GM12865 (cell line): ENCODE measurements around the gene FMO1.

ENCODE experiments used
- DNase-seq: peaks from one replicate; pipeline ENCODE4 v3.0.0; 2010; ENCODE audit warnings: low read depth
- H3K4me3 ChIP-seq: 2 replicates; pipeline ENCODE4 v1.5.1; 2011; ENCODE audit warnings: mild to moderate bottlenecking, low read depth, low read length, control low read depth
- TF ChIP-seq, protein P1 (sequence below): IDR thresholded peaks from 2 replicates; pipeline ENCODE4 v1.5.1; 2011; ENCODE audit warnings: low read length, control low read depth, low read depth, inconsistent platforms; ENCODE audit not compliant: insufficient read depth; ENCODE audit errors: missing control alignments

Gene FMO1

DNA sequence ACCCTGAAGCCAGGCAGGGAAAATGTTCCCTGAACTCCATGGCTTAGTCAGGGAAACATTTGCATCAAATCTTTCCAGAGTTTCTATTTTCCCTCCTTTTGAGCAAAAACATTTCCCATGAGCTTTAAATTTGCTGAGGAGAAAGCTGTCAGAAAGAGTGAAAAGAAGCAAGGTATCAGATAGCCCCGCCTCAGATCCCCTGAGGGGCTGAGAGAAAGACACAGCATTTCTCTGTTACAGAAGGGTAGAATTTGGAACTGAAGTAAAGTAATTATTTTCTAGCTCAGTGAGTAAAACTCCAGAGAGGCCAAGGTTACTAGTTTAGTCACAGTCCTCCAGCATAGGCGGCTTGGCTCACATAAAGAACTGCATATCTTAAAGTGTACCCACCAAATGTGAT lies 10.6 kb downstream of the FMO1 start:
- DNase-seq, result no peak
- TF ChIP-seq, protein P1, sequence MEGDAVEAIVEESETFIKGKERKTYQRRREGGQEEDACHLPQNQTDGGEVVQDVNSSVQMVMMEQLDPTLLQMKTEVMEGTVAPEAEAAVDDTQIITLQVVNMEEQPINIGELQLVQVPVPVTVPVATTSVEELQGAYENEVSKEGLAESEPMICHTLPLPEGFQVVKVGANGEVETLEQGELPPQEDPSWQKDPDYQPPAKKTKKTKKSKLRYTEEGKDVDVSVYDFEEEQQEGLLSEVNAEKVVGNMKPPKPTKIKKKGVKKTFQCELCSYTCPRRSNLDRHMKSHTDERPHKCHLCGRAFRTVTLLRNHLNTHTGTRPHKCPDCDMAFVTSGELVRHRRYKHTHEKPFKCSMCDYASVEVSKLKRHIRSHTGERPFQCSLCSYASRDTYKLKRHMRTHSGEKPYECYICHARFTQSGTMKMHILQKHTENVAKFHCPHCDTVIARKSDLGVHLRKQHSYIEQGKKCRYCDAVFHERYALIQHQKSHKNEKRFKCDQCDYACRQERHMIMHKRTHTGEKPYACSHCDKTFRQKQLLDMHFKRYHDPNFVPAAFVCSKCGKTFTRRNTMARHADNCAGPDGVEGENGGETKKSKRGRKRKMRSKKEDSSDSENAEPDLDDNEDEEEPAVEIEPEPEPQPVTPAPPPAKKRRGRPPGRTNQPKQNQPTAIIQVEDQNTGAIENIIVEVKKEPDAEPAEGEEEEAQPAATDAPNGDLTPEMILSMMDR, result no peak
- H3K4me3 ChIP-seq, result no peak overlapping the region

DNA sequence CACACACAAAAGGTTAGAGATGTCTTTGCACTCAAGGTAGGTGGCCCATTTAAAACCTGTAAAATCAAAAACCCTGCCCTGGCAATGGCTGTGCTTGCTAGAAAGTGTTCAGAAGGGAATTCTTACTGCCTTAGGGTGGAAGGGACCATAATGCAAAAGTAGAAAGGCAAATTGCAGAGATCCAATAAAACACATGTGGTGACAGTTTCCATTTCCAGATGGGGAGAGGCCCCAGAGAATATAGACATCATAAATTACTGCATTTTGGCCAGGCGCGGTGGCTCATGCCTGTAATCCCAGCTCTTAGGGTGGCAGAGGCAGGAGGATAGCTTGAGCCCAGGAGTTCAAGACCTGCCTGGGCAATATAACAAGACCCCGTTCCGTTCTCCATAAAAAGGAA lies 13.0 kb downstream of the FMO1 start:
- TF ChIP-seq, protein P1, result no peak
- no peak for DNase-seq
- no peak overlapping the region for H3K4me3 ChIP-seq

DNA sequence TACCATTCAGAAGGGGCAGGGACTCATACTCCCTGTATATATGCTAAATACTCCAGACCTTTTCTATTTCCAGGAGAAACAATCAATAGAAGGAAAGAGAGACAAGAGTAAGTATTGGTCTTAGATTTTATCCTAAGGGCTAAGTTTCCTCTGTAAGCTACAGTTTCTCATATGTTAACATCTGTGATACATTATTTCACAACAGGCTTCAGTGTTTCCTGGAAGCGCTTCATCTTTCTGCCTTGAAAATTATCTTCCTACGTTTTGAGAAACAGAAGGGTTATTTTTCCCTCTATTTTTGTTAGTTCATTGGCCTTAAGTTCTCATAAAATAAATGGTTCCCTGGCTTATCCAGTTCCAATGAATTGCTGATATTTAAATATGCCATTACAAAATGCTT lies 15.6 kb downstream of the FMO1 start:
- DNase-seq, result no peak
- TF ChIP-seq, protein P1, result no peak
- H3K4me3 ChIP-seq, result no peak overlapping the region

DNA sequence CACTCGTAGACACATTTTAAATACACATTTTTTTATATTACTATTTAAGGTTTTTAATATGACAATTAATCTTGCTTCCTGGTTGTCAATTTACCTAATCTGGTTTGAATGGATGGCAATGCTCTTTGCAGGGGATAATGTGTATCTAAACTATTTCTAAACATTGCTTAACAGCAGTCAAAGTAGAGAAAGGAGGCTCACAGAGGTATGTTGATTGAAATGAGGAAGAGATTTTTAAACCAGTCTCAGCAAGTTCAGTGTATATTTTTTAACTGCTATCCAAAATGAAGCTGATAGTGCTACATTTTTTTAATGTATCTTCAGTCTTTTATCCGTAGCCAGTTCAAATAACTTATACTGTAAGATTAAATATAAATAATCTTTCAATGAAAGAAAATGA lies 17.4 kb downstream of the FMO1 start:
- DNase-seq, result no peak
- H3K4me3 ChIP-seq, result no peak overlapping the region
- TF ChIP-seq, protein P1, result no peak

DNA sequence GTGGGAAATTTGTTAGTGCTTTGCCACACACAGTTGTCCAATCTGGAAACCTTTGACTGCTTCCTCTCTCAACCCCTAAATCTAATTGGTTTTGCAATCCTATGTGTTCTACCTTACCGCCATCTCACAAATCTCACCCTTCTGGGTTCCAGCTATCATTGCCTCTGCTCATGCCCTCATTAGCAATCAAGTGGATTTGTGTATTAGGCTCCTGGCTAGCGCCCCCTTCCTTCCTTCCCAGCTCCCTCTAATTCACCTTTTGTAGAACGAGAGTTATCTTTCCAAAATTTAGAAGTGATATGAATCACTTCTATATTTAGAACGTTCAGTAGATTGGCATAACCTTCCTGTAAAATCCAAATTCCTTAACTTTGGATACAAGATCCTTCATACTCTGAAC lies 18.6 kb downstream of the FMO1 start:
- H3K4me3 ChIP-seq, result no peak overlapping the region
- TF ChIP-seq, protein P1, result no peak
- DNase-seq, result no peak

DNA sequence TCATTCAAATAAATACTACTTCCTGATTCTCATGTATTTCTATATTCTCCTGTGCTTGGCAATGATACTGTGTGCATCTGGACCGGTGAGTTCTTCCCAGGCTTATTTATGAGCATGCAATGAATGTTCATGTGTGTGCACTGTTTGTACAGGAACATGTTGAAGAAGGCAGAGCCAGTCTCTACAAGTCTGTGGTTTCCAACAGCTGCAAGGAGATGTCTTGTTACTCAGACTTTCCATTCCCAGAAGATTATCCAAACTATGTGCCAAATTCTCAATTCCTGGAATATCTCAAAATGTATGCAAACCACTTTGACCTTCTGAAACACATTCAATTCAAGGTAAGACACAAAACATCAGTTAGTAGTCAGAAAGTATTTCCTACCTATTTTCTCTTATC lies 19.1 kb downstream of the FMO1 start:
- DNase-seq, result no peak
- TF ChIP-seq, protein P1, result no peak
- H3K4me3 ChIP-seq, result no peak overlapping the region

DNA sequence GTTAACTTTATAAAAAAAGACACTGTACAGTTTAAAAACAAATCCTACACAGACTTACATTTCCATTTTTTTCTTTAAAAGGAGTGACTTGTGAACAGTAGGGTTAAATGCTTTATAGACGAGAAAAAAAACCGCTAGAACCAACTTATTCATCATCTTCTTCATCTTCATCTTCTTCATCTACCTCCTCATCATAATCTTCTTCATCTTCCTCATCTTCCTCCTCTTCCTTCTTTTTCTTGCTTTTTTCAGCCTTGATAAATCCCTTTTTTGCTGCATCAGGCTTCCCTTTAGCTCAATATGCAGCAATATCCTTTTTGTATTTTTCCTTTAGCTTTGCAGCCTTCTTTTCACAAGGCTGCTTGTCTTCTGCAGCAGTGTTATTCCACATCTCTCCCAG lies 22.5 kb downstream of the FMO1 start:
- TF ChIP-seq, protein P1, result no peak
- DNase-seq, result no peak
- no peak overlapping the region for H3K4me3 ChIP-seq
